ENCODE data around the gene CMSS1.
A peak's percentile ranks its signal among the peaks of the same experiment; 100 is the strongest.

The CMSS1 gene

GRCh38 chr3:99856437-99857220 lies 39.0 kb downstream of the CMSS1 start:
- DNase-seq: no peak

DNA sequence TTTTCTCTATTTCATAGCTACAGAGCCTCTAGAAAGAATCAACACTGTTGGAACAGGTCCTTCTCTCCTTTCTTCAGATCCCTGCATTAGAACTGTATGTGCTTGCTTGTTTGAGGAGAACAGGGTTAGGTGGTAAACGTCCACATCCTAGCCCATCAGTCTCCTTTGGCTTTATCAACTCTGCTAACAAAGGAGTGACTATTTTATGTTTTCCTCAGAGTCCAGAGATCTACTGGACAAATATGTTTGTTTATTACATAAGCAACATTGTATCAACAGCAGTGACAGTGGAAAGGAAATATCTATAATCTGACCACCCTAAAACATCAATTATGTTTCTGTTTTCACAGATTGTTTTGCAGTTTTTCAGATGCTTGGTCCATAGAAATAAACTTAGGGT lies 39.6 kb downstream of the CMSS1 start:
- DNase-seq: no peak

GRCh38 chr3:99858469-99858868 lies 40.8 kb downstream of the CMSS1 start:
- no peak for DNase-seq

GRCh38 chr3:99859825-99860224 lies 42.2 kb downstream of the CMSS1 start:
- no peak for DNase-seq

DNA sequence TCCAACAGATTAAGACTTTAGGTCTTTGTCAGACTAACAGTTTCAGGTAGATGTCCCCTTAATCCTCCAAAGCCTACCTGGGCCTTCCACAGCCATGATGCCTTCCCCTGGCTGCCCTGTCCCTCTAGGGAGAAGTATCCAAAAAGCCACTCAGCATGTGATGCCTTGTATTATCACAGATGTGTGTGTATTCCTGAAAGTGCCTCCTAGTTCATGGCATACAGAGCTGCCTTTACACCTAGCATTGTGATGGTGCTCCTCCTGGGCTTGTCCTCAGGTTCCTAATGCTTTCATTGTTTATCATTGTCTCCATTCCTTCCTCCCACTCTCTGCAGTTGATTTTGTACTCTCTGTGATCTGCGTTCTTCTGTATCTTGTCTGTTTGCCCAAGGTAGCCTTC lies 43.6 kb downstream of the CMSS1 start:
- DNase-seq: no peak

GRCh38 chr3:99862208-99862607 lies 44.5 kb downstream of the CMSS1 start:
- DNase-seq: no peak

DNA sequence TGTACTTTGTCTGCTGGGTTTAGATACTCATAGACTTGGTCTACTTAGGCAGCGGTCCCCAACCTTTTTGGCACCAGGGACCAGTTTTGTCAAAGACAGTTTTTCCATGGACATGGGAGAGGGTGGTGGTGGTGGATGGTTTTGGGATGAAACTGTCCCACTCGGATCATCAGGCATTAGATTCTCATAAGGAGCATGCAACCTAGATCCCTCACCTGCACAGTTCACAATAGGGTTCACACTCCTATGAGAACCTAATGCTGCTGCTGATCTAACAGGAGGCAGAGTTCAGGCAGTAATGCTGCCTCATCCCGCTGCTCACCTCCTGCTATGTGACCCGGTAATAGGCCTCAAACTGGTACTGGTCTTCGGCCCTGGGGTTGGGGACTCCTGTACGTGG lies 45.3 kb downstream of the CMSS1 start:
- DNase-seq: no peak

DNA sequence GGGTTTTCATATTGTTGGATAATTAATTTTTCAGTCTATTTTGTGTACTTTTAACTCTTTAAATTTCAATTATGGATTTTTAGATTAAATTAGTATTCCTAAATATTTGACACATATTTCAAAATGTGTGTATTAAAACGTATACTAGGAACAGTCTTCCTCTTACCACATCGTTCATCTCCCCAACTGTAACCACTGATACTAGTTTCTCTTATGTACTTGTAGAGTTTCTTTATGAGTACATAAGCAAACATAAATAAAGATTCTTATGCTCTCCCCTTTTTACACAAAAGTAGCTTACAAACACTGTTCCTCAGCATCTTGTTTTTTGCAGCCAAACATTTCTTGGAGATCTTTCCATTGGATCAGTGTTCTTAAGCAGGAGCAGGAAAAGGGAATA lies 45.9 kb downstream of the CMSS1 start:
- no peak for DNase-seq

DNA sequence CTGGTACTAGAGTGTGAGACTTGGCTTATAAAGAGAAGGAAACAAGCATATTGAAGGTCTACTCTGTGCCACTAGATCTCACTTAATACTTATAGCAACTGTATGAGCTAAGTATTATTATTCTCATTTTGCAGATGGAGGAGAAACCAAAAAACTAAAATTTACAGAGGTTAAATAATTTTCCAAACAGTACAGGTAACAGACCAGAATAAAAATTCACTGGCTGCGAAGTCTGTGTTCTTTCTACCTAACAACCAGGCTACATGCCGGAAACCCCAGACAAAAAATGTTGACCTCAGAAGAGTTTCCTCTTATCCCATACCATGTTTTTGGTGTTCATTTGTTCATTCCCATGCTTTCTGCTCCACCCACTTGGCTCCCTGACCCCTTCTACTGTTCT lies 46.6 kb downstream of the CMSS1 start:
- DNase-seq: no peak

GRCh38 chr3:99865321-99865720 lies 47.7 kb downstream of the CMSS1 start:
- no peak for DNase-seq

GRCh38 chr3:99866261-99866761 lies 48.6 kb downstream of the CMSS1 start:
- DNase-seq: peak in 1 of 3 donors; percentile 19

- no peak for DNase-seq
These were observed 50.1 kb downstream of the CMSS1 start for GRCh38 chr3:99867594-99868310.

DNA sequence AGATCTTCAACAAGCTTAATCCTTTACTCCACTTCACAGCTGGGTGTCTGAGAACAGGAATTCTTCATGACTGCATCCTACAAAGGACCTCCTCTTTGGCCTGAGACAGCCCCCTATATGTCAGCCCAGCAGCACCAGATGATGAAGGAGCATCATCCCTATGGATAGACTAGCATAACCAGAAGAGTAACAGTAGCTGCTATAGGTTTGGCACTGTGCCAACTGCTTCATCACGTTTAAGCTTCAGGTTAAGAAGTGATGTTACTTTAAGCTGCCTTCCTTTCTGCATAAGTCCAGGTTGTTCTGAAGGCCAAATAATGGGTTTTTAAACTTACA lies 50.6 kb downstream of the CMSS1 start:
- DNase-seq: no peak

DNA sequence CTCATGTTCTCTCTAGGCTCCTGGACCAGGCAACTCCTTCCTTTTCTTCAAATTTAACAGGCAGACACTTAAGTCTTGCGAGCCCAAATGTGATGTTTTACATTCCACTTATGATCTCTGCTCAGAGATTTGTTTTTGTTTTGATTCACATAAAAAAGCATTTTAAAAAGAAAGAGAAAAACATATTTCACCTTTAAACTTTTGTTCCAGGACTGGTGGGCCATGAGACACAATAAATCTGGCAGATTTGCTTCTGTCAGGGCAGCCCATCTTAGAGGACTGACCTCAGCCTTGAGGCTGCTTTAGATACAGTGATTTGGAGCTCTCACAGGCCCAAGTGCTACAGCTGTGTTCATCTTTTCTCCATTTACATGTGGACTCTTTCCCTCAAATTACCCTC lies 52.0 kb downstream of the CMSS1 start:
- no peak for DNase-seq

- DNase-seq: no peak
These were observed 53.0 kb downstream of the CMSS1 start for GRCh38 chr3:99870712-99871111.

- DNase-seq: no peak
These were observed 53.8 kb downstream of the CMSS1 start for GRCh38 chr3:99871231-99872045.

DNA sequence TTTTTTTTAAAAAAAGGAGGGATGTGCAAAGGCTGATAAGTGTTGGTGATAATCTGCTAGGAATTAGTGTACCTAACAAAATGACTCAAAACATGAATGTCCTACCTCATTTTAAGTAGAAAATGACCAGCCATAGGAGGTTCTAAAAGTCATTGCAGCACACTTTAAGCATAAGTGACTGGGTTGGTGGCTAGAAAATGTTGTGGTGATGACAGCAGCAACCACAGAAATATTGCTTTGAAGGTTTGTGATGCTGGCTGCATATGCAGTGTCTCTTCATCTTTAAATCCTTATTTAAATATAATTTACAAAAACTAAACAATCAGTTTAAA lies 55.2 kb downstream of the CMSS1 start:
- no peak for DNase-seq

DNA sequence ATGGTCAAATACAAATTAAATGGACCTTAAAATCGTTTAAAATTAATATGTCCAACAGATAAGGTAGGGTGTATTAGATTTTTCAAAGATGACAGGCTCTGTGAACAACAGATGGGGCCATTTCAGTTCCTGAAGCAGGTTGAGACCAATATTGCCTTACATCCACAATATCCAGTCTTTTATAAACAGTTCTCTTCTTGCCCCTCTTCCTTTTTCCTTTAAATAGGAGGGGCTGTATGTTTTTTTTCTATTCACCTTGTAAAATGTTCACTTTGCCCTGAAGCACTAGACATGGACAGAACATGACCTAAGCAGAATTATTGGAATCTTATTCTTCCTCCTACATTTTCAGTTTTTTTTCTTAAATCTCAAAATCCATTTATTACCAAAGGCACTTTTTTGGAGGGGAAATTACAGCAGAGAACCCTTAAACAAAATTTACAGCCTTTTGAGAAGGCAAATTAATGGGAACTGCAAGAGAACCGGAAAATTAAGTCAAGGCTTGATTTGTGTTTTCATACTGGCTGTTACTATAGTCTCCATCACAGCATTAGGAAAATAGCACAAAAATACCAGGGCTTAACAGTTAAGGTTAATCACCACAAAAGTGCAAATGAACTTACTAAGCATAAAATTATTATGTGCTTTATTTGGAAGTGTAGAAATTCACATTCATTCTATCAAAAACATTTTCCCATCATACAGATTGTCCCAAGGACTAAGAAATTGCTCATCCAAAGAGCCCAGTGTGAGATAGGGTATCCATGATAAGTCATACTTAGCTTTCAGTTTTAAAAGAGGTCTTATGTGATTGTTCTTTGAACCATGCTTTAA lies 55.8 kb downstream of the CMSS1 start:
- no peak for DNase-seq

DNA sequence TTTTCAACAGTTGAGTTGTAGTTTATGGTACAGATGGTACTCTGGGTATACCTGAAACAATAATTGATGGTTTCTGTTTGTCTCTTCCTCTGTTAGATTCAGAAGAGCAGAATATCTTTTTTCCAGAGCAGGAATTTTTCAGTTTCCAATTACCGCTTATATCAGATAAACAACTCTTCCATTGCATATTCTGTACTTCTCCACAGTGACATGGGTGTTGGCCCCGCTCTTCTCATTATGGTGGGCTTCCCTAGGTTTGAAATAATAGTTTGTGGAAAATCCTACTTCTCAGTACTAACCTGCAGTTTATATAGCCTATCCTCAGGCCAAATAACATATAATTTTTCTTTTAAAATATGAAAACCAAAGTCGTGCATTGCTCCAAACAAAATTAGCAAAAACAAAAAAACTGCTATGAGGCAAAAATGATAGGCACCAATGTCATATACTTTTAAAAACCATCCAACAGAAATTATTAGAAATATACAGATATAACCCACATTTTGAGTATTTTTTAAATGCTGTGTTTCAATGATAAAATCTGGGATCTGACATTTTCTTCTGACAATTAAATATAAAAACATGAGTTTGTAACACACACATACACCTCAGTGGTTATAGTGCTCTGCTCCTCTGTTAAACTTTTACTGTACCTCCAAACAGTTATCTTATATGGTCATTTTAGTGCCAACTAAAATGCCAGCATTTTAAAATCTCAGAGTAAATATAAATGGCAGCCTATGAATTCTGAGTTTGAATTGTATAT lies 56.8 kb downstream of the CMSS1 start:
- no peak for DNase-seq

DNA sequence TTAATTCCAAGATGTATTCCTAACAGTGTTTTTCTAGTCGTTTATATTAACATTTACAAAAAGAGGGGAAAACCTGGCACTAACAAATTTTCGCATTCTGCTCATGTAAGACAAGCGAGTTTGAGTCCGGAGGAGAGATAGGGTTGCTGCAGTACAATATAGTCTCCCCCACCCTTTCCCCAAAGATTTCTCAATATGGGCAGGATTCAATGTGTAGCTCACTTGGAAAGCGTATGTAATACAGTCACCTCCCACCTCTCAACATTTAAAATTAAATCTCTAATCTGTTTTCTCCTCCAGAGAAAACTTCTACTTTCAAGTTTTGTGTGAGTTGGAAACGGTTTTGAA lies 57.9 kb downstream of the CMSS1 start:
- peak; percentile 36 to 53 (median 46) for DNase-seq

- DNase-seq: peak; percentile 84 to 90 (median 89)
These were observed 58.5 kb downstream of the CMSS1 start for GRCh38 chr3:99875929-99876841.
